Esophagus squamous epithelium (tissue), 5 donors: Measurements from ENCODE around the gene ENDOV. TPM values are rescaled to one million over a fixed set of nuclear protein-coding genes. Genes with fewer than 3 reads are reported as not detected.

Experiments
- DNase-seq: peaks from one replicate; lab custom pipeline; 2025; lab: John Stamatoyannopoulos, UW
- H3K27ac ChIP-seq, 4 donors: fragments of 200-600 bp; sonication (generic); one replicate each; pipeline ENCODE4 v1.5.1; 2016 to 2019; ENCODE audit warnings: mild to moderate bottlenecking in 1 of 4
- H3K27me3 ChIP-seq, 4 donors: fragments of 200-600 bp; sonication (generic); 1 replicate in 3 of 4; 2 replicates in 1 of 4; pipeline versions ENCODE4 v1.5.1 to v1.6.0; 2017 to 2021; ENCODE audit warnings: antibody characterized with exemption in 1 of 4
- H3K36me3 ChIP-seq, 3 donors: fragments of 200-600 bp; sonication (generic); one replicate each; pipeline ENCODE4 v1.5.1; 2016 to 2019
- H3K4me1 ChIP-seq, 3 donors: fragments of 200-600 bp; sonication (generic); one replicate each; pipeline ENCODE4 v1.5.1; 2017 to 2019
- H3K4me3 ChIP-seq, 4 donors: fragments of 200-600 bp; sonication (generic); 1 replicate in 3 of 4; 2 replicates in 1 of 4; pipeline ENCODE4 v1.5.1; 2016 to 2019; ENCODE audit warnings: mild to moderate bottlenecking in 2 of 4, moderate library complexity in 1 of 4
- H3K9me3 ChIP-seq, 3 donors: fragments of 200-600 bp; sonication (generic); one replicate each; pipeline ENCODE4 v1.5.1; 2016 to 2019
- POLR2A ChIP-seq, 4 donors: fragments of 450-650 bp; IDR thresholded peaks; one replicate each; pipeline ENCODE4 v1.6.1; 2017; ENCODE audit warnings: antibody characterized with exemption in 4 of 4, mild to moderate bottlenecking in 4 of 4, moderate library complexity in 3 of 4
- WGBS, 2 donors: methylation state at CpG; one replicate each; pipeline ENCODE4 v1.1.5; 2018; 5-methylcytosine and 5-hydroxymethylcytosine counted together
- intact Hi-C: fragments of 100-400 bp; cut with DNase I; formaldehyde crosslinking; loops from one replicate; pipeline ENCODE4 v1.15.0; 2022
- total RNA-seq, 4 donors: library from RNA; depleted of rRNA; stranded (reverse); fragments of >200 nt; gene quantifications; one replicate each; pipeline ENCODE4 v1.1.0, GENCODE V29; 2016
- TF ChIP-seq, protein P1 (sequence below), 6 experiments: fragments of 450-650 bp in 4 of 6; fragments of 200-600 bp in 2 of 6; sonication (generic) in 2 of 6; IDR thresholded peaks; one replicate each; pipeline ENCODE4 v1.5.1; 2016 to 2019; ENCODE audit warnings: antibody characterized with exemption in 6 of 6, mild to moderate bottlenecking in 4 of 6, moderate library complexity in 4 of 6
- donor health status: DM: yes; HTN: yes; CAD: no.

Gene ENDOV
- total RNA-seq, 4 donors from 2014 or later, result 7.4 to 16.0 (median 14.5) TPM

- TF ChIP-seq, protein P1, sequence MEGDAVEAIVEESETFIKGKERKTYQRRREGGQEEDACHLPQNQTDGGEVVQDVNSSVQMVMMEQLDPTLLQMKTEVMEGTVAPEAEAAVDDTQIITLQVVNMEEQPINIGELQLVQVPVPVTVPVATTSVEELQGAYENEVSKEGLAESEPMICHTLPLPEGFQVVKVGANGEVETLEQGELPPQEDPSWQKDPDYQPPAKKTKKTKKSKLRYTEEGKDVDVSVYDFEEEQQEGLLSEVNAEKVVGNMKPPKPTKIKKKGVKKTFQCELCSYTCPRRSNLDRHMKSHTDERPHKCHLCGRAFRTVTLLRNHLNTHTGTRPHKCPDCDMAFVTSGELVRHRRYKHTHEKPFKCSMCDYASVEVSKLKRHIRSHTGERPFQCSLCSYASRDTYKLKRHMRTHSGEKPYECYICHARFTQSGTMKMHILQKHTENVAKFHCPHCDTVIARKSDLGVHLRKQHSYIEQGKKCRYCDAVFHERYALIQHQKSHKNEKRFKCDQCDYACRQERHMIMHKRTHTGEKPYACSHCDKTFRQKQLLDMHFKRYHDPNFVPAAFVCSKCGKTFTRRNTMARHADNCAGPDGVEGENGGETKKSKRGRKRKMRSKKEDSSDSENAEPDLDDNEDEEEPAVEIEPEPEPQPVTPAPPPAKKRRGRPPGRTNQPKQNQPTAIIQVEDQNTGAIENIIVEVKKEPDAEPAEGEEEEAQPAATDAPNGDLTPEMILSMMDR (IDR thresholded peaks at IDR 0.05), result no peak
- no peak for TF ChIP-seq POLR2A (IDR thresholded peaks at IDR 0.05)
- no peaks in the 10 kb centered on the region for H3K9me3 ChIP-seq
- H3K27me3 ChIP-seq, result no peaks in the 10 kb centered on the region
- WGBS, 2 donors, result 84 to 87% methylated on average over 3 to 5 of the region's 9 CpGs
- intact Hi-C loops, result no loop called here
- H3K36me3 ChIP-seq, result peaks cover 40 to 100% (median 94%) of the 10 kb centered on the region in 3 donors
- H3K4me3 ChIP-seq, result no peak overlapping the region
- DNase-seq, result no peak
- H3K27ac ChIP-seq, result no peak overlapping the region
- no peaks in the 10 kb centered on the region for H3K4me1 ChIP-seq
Measured at GRCh38 chr17:80377798-80378197, 37.2 kb upstream of the ENDOV start.

DNA sequence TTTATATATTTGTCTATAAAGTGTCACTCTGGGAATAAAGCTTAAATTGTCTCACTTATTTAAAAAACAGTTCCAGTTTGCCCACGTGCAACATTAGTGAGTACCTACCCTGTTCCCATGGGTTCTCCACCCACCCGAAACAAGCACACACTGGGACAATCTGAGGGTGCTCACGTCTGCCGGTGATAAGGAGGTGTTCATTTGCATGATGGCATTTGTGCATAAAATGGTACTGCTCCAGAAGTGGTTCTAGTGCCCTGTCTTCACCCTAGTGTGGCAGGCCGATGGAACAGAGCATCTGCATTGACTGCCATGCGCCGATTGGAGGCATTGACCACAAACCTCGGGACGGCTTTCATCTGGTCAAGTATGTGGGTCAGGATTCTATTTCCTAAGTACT, 35.6 kb upstream of the ENDOV start:
- Histone ChIP-seq H3K4me3 (no peak overlapping the region), H3K27me3 (no peaks in the 10 kb centered on the region), H3K4me1 (no peaks in the 10 kb centered on the region), H3K36me3 (peaks cover 38 to 100% (median 94%) of the 10 kb centered on the region in 3 donors), H3K9me3 (no peaks in the 10 kb centered on the region), H3K27ac (no peak overlapping the region)
- DNase-seq, result no peak
- intact Hi-C loops, result no loop called here
- TF ChIP-seq, protein P1 (IDR thresholded peaks at IDR 0.05), result no peak
- TF ChIP-seq POLR2A (IDR thresholded peaks at IDR 0.05), result no peak
- 89 to 91% methylated on average over 9 of the region's 9 CpGs for WGBS, 2 donors

- DNase-seq, result no peak
- H3K4me1 ChIP-seq, result no peaks in the 10 kb centered on the region
- intact Hi-C loops, result no loop called here
- TF ChIP-seq, protein P1 (IDR thresholded peaks at IDR 0.05), result no peak
- no peak for TF ChIP-seq POLR2A (IDR thresholded peaks at IDR 0.05)
- no peaks in the 10 kb centered on the region for H3K9me3 ChIP-seq
- H3K27ac ChIP-seq, result no peak overlapping the region
- 89 to 92% methylated on average over 5 to 6 of the region's 6 CpGs for WGBS, 2 donors
- H3K27me3 ChIP-seq, result no peaks in the 10 kb centered on the region
- no peak overlapping the region for H3K4me3 ChIP-seq
- H3K36me3 ChIP-seq, result peaks cover 41 to 100% (median 94%) of the 10 kb centered on the region in 3 donors
Measured at GRCh38 chr17:80380068-80380467, 34.9 kb upstream of the ENDOV start.

DNA sequence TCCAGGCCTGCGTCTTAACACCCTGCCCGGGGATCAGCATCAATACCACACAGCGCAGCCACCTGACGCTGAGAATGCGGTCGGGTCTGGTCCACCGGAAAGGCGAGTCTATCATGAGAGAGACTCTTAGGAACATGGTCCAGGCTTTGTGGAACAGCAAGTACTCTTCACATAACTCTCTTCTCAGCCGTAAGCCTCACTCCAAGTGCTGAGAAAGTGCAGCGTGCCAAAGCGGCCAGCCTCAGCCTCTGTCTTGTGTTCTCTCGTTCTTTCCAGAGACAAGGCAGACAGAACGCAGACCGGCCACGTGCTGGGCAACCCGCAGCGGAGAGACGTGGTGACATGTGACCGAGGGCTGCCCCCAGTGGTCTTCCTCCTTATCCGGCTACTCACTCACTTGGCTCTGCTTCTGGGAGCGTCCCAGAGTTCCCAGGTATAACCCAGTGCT, 34.4 kb upstream of the ENDOV start:
- no peaks in the 10 kb centered on the region for H3K4me1 ChIP-seq
- H3K9me3 ChIP-seq, result no peaks in the 10 kb centered on the region
- intact Hi-C loops, result no loop called here
- H3K27me3 ChIP-seq, result no peaks in the 10 kb centered on the region
- 87 to 88% methylated on average over 13 to 15 of the region's 21 CpGs for WGBS, 2 donors
- peaks cover 43 to 100% (median 91%) of the 10 kb centered on the region in 3 donors for H3K36me3 ChIP-seq
- H3K4me3 ChIP-seq, result no peak overlapping the region
- no peak overlapping the region for H3K27ac ChIP-seq
- DNase-seq, result no peak
- TF ChIP-seq POLR2A (IDR thresholded peaks at IDR 0.05), result no peak
- TF ChIP-seq, protein P1 (IDR thresholded peaks at IDR 0.05), result no peak

DNA sequence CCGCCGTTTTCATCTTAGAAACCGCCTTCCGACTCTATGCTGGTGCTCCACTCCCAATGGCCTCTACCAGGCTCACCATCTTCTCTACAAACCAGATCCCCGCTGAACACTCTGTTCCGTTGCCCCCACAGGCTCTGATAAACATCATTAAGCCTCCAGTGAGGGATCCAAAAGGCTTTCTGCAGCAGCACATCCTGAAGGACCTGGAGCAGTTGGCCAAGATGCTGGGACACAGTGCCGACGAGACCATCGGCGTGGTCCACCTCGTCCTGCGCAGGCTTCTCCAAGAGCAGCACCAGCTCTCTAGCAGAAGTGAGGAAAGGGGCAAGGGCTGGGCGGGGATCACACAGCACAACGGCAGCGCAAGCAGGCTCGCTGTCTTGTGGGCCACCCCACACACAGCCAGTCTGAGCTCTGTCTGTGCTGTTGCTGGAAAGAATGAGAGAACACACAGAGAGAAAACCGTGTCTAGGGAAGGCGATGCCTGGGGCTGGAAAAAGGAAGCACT, 33.5 kb upstream of the ENDOV start:
- peaks cover 46 to 100% (median 88%) of the 10 kb centered on the region in 3 donors for H3K36me3 ChIP-seq

More for the DNA sequence above, 33.5 kb upstream of the ENDOV start:
- 93 to 95% methylated on average over 13 to 15 of the region's 18 CpGs for WGBS, 2 donors
- H3K27me3 ChIP-seq, result no peaks in the 10 kb centered on the region
- H3K27ac ChIP-seq, result no peak overlapping the region
- intact Hi-C loops, result no loop called here
- no peaks in the 10 kb centered on the region for H3K4me1 ChIP-seq
- TF ChIP-seq, protein P1 (IDR thresholded peaks at IDR 0.05), result no peak
- TF ChIP-seq POLR2A (IDR thresholded peaks at IDR 0.05), result no peak
- DNase-seq, result no peak
- no peak overlapping the region for H3K4me3 ChIP-seq
- H3K9me3 ChIP-seq, result no peaks in the 10 kb centered on the region
